ENCODE measurements around the gene CRYBG1. TPM values are rescaled to one million over a fixed set of nuclear protein-coding genes. Genes with fewer than 3 reads are reported as not detected.
A peak's percentile ranks its signal among the peaks of the same experiment; 100 is the strongest.

Gene CRYBG1
- total and polyA plus RNA-seq, 2 of the 4 experiments (the other 2 are of a cell fraction) = 0.38 to 1.1 TPM

GRCh38 chr6:106512048-106512967, 151.8 kb downstream of the CRYBG1 start:
- H4K20me1 ChIP-seq (ENCODE audit: insufficient read depth, low read length) = no peaks in the 10 kb centered on the region
- H3K4ac ChIP-seq (ENCODE audit: low read depth, low read length) = peak overlapping the region; percentile 37; the same call in 1 of the 2 replicates
- peak overlapping the region; percentile 18; the same call in 1 of the 2 replicates for H2BK20ac ChIP-seq (ENCODE audit: low read depth, low read length)
- H2AFZ ChIP-seq (replicated peaks; ENCODE audit: low read length, poor library complexity) = peak overlapping the region; percentile 94
- H3K36me3 ChIP-seq (ENCODE audit: control insufficient read depth, insufficient read depth, low read length) = no peaks in the 10 kb centered on the region
- H2AK5ac ChIP-seq (ENCODE audit: low read depth, low read length) = 0 out of 2 replicates have a peak overlapping the region, but pooled peaks have one; percentile 0
- H3K56ac ChIP-seq (ENCODE audit: extremely low read depth, insufficient read depth, low read length) = no peak overlapping the region
- H3K27me3 ChIP-seq (ENCODE audit: control insufficient read depth, insufficient read depth, low read length) = peaks cover 30% of the 10 kb centered on the region
- ChIA-PET POLR2A (ENCODE audit: unreplicated experiment) (no interaction called here), CTCF (interaction anchor here (1.0 to 1.8 kb wide), 4 partner anchors 11 to 49 kb away, joined by 3 to 5 read pairs (median 4); no protein-coding TSS in a partner anchor)
- no peaks in the 10 kb centered on the region for H3K9me3 ChIP-seq (ENCODE audit: control insufficient read depth, insufficient read depth, low read length)
- dilution Hi-C loops (cut with HindIII; ENCODE audit: low sequenced_read_pairs, unreplicated experiment) = no loop called here
- no peak overlapping the region; the same call in 1 of the 2 replicates for H3K18ac ChIP-seq (ENCODE audit: low read depth, low read length)
- H3K4me1 ChIP-seq (ENCODE audit: control insufficient read depth, insufficient read depth, low read length) = peaks cover 7% of the 10 kb centered on the region; the same call in 1 of the 2 replicates
- H4K8ac ChIP-seq (ENCODE audit: low read depth in 2 of 2, low read length in 2 of 2) = peak overlapping the region in 1 of 2 experiments; percentile 34; a peak in 1 of 4 replicates
- DNase-seq = no peak
- ATAC-seq (ENCODE audit: low read depth) = peak; percentile 70
- H3K4me3 ChIP-seq (ENCODE audit: insufficient read depth, low read depth, low read length) = peak overlapping the region; percentile 52
- H3K23ac ChIP-seq (ENCODE audit: low read depth, low read length) = peak overlapping the region; percentile 74; the same call in 1 of the 2 replicates
- H2BK5ac ChIP-seq (ENCODE audit: low read depth, low read length, poor library complexity, severe bottlenecking) = no peak overlapping the region
- peak overlapping the region; percentile 79 for H3K4me2 ChIP-seq (ENCODE audit: low read depth, low read length)
- H2AK9ac ChIP-seq (replicated peaks; ENCODE audit: low read depth, low read length, poor library complexity) = peak overlapping the region; percentile 77
- intact Hi-C loops (cut with micrococcal nuclease) = loop anchor here (2.0 to 5.0 kb wide), 4 partner anchors 16 to 465 kb away; no protein-coding TSS in a partner anchor
- TF ChIP-seq CTCF (conservative IDR thresholded peaks at IDR 0.05; ENCODE audit: low read depth, low read length) (peak; percentile 30), SMC3 (IDR thresholded peaks at IDR 0.05; ENCODE audit: low read depth, low read length) (peak; percentile 30), RAD21 (IDR thresholded peaks at IDR 0.05; ENCODE audit: low read length) (no peak)
- 1% methylated on average over 43 of the region's 90 CpGs; no CpG with 5 or more reads in 1 of the 2 experiments for WGBS, 2 experiments (ENCODE audit: extremely low coverage in 2 of 2, insufficient read length in 1 of 2)
- in situ Hi-C loops (cut with MboI; ENCODE audit: low sequenced_read_pairs) = no loop called here
- H3K14ac ChIP-seq (replicated peaks; ENCODE audit: low read depth, low read length) = peak overlapping the region; percentile 42; the same call in 1 of the 2 replicates
- H2BK15ac ChIP-seq (ENCODE audit: low read depth, low read length) = no peak overlapping the region
- H3K27ac ChIP-seq (ENCODE audit: insufficient read depth, low read length) = no peak overlapping the region
- no TSS peak for BruUV-seq (replicated peaks)
- peak overlapping the region; percentile 26; the same call in 1 of the 2 replicates for H3K9ac ChIP-seq (ENCODE audit: low read depth, low read length)
- H3K79me1 ChIP-seq (ENCODE audit: low read depth in 1 of 2, low read length in 2 of 2) = no peaks in the 10 kb centered on the region
- H3K9me1 ChIP-seq (ENCODE audit: insufficient read depth, low read length) = peaks cover 4% of the 10 kb centered on the region; the same call in 1 of the 2 replicates
- peak overlapping the region; percentile 65; the same call in 1 of the 2 replicates for H2BK120ac ChIP-seq (ENCODE audit: low read depth, low read length)
- no peak overlapping the region; the same call in 1 of the 2 replicates for H4K91ac ChIP-seq (ENCODE audit: insufficient read depth, low read depth, low read length)
- H4K5ac ChIP-seq (ENCODE audit: low read depth, low read length) = no peak overlapping the region; the same call in 1 of the 2 replicates

Measured in IMR-90 (cell line).